SIG-M5 treated with dmso at 0.1 percent for 504 hours (cell line): ENCODE results near the gene KCTD15.

Source experiments
- DNase-seq: peaks from one replicate; lab custom pipeline; 2025; ENCODE audit not compliant: unreplicated experiment; lab: John Stamatoyannopoulos, UW

KCTD15 gene

GRCh38 chr19:33796164-33796875 is at the start of gene KCTD15:
Gene KCTD15 (plus strand): TSS chr19:33796870. CDS start chr19:33800455, 3,585 bp downstream.
- peak; percentile 8 for DNase-seq

- DNase-seq, result no peak
Measured at GRCh38 chr19:33747273-33747672, 49.4 kb upstream of the KCTD15 start.

- no peak for DNase-seq
Measured at GRCh38 chr19:33748231-33748630, 48.4 kb upstream of the KCTD15 start.

DNA sequence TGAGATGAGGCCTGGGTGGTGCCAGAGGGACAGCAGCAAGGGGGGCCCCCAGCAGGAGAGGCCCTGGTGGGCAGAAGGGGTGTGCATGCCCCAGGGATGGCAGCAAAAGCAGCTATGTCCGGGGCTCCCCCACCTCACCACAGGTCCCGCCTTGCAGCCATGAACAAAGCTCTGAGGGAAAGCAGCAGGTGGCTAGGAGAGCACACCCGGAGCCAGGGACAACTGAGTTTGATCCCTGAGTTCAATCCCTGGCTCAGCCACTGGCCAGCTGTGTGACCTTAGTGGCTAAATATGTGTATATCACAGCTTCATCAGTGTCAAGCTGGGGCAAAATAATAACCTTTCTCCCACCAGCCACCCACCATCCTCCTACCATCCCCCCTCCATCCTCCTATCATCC is 47.7 kb upstream of the KCTD15 start:
- DNase-seq, result no peak

GRCh38 chr19:33749619-33750175 is 47.0 kb upstream of the KCTD15 start:
- DNase-seq, result no peak

- DNase-seq, result no peak
Measured at GRCh38 chr19:33750587-33751435, 45.9 kb upstream of the KCTD15 start.

GRCh38 chr19:33751436-33751770 is 45.3 kb upstream of the KCTD15 start:
- no peak for DNase-seq

GRCh38 chr19:33752018-33752800 is 44.5 kb upstream of the KCTD15 start:
- no peak for DNase-seq

DNA sequence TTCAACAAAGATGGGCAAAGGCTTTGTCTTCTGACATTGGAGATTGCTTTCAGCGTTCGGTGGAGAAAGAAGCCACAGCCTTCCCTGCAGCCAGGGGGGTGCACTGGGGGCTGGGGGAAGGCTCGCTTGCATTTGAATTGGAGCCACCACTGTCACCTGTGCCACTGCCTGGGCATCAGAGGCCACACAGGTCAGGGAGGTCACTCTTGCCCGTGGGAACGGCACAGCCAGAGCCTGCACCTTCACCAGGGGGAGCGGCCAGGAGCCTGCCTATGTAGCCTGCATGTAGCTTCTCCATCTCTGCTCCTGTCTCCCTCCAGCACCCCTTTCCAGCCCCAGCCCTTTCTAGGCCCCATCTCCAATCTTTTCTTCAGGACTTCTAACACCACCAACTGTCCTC is 43.7 kb upstream of the KCTD15 start:
- DNase-seq, result no peak

- no peak for DNase-seq
Measured at GRCh38 chr19:33754361-33754760, 42.3 kb upstream of the KCTD15 start.

DNA sequence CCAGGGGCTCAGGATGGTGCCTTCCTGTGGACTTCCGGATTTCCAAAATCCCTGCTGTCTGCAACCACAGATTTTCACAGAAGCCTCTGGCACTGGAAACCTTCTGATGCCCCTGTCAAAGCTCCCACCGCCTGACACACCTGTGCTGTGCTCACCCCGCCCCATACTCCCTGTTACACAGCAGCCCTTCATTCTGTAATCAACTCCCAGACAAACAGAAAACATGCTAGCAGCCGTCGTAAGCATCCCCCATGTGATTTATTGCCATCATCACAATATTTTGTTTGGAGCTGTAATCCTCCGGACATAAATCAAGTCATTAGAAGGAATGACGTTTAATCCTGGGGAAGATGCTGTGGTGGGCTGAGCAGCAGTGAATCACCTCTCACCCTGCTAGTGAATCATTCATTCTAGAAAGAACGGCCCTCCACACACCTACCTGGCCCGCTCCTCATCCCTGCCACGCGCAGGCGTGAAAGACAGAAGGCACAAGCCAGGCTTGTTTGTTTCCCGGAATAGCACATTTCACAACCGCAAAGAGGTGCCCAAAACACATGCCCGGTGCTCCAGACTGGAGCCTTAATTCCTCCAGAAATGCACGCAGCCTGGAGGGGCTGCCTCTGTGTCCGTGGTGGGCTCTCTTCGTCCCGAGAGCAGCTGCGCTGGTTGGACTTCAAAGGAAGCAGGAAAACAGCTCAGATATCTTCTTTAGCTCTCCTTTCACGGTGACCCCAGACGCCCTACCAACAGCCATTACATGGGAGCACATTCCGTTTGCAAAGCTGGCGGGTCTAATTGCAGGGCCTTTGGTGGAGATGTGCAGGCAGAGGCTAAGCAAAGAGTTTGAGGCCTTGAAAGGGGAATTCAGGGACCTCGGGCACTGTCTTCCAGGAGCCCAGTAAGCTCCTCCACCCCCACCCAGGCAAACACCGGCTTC is 41.3 kb upstream of the KCTD15 start:
- DNase-seq, result no peak

- DNase-seq, result no peak
Measured at GRCh38 chr19:33756177-33756576, 40.5 kb upstream of the KCTD15 start.

DNA sequence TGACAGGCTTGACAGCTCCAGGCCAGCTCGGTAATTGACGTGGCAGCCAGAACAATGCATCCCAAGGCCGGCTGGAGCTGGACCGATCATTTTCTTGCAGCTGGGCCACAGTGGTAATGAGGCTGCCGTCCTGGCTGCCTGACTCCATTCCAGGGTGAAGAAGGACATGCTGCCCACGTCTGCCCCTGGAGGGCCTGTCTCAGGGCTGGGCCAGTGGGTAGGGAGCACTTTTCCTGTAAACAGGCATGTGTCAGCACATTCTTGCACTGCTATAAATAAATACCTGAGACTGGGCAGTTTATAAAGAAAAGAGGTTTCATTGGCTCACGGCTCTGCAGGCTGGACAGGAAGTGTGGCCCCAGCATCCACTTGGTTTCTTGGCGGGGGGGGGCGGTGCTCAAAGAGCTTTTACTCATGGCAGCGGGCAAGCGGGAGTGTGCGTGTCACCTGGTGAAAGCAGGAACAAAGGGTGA is 38.1 kb upstream of the KCTD15 start:
- no peak for DNase-seq

DNA sequence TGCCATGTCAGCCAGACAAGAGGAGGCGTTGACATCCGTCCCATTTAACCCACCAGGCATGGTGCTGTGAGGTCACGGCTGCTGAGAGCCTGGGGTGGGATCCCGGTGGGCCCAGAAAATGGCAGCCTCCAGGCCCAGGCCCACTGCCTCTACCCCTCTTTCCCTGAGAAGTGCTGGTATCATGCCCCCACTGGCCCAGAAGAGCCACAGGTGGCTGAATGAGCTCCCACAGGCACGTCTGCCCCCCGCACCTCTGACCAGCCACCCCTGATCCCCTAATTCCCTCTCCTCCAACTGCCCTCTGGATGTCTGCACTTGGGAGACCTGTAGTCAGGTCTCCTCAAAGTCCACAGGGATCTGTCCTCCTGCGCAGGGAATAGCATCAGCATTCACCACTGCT is 37.3 kb upstream of the KCTD15 start:
- DNase-seq, result no peak

- no peak for DNase-seq
Measured at GRCh38 chr19:33763633-33764371, 32.9 kb upstream of the KCTD15 start.

- DNase-seq, result no peak
Measured at GRCh38 chr19:33766623-33767022, 30.0 kb upstream of the KCTD15 start.

GRCh38 chr19:33767898-33768413 is 28.7 kb upstream of the KCTD15 start:
- peak; percentile 13 for DNase-seq

DNA sequence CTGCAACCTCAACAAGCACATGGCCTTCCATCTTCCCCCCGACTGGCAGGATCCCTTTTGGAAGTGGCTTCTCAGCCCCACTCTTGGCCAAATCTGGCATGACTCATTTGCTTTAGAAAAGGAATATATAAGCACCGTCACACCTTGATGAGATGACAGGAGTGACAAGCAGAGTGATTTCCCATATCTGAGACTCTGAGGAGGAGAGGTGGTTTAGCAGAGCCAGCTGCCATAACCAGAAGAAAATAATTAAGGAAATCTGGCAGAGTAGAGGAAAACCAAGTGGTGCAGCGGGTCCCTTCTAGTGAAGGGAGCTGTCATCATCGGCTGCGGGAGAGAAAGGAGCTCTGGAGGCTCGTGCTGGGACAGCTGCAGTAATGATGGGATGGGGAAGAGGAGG is 27.5 kb upstream of the KCTD15 start:
- DNase-seq, result no peak

GRCh38 chr19:33770107-33770506 is 26.6 kb upstream of the KCTD15 start:
- DNase-seq, result no peak
